GM13976 (cell line): ENCODE measurements around the gene HPCAL1.

Experiments used
- DNase-seq: peaks from one replicate; pipeline ENCODE4 v3.0.0; 2012; ENCODE audit warnings: low spot score
- CTCF ChIP-seq: IDR thresholded peaks from 2 replicates; pipeline ENCODE4 v1.5.1; 2012; ENCODE audit warnings: borderline replicate concordance, mild to moderate bottlenecking; ENCODE audit not compliant: insufficient read depth; ENCODE audit errors: extremely low read depth, missing control alignments, control extremely low read depth
- in situ Hi-C: fragments of 300-500 bp; cut with MboI; formaldehyde crosslinking; loops from one replicate; pipeline ENCODE4 v1.12.0; 2022; ENCODE audit warnings: low sequenced_read_pairs, mixed read lengths, inconsistent platforms; ENCODE audit not compliant: unreplicated experiment

The HPCAL1 gene

GRCh38 chr2:10385501-10385900 lies 82.8 kb downstream of the HPCAL1 start:
- DNase-seq: no peak
- TF ChIP-seq CTCF: no peak
- in situ Hi-C loops: no loop called here

GRCh38 chr2:10385933-10386773 lies 83.4 kb downstream of the HPCAL1 start:
- no peak for DNase-seq
- TF ChIP-seq CTCF: no peak
- in situ Hi-C loops: no loop called here

GRCh38 chr2:10387033-10387432 lies 84.3 kb downstream of the HPCAL1 start:
- DNase-seq: no peak
- no peak for TF ChIP-seq CTCF
- in situ Hi-C loops: no loop called here

- DNase-seq: no peak
- in situ Hi-C loops: no loop called here
- TF ChIP-seq CTCF: no peak
These were observed 86.4 kb downstream of the HPCAL1 start for GRCh38 chr2:10388954-10389560.

GRCh38 chr2:10389573-10389972 lies 86.9 kb downstream of the HPCAL1 start:
- in situ Hi-C loops: no loop called here
- no peak for TF ChIP-seq CTCF
- DNase-seq: no peak

- TF ChIP-seq CTCF: no peak
- in situ Hi-C loops: no loop called here
- DNase-seq: no peak
These were observed 87.7 kb downstream of the HPCAL1 start for GRCh38 chr2:10390369-10390801.
